GM18498 (cell line): Measurements from ENCODE around the gene TUBB3.
"Not testable (repeated sequence)": the region's sequence is repeated elsewhere in the genome, so short reads cannot be mapped to it uniquely, and the experiment has no call there.

Experiments used
- ATAC-seq: cut with Tn5 transposase; IDR thresholded peaks from one replicate; pipeline ENCODE4 v1.9.1; 2021; ENCODE audit warnings: mild to moderate bottlenecking, moderate library complexity; ENCODE audit not compliant: unreplicated experiment

TUBB3 gene

DNA sequence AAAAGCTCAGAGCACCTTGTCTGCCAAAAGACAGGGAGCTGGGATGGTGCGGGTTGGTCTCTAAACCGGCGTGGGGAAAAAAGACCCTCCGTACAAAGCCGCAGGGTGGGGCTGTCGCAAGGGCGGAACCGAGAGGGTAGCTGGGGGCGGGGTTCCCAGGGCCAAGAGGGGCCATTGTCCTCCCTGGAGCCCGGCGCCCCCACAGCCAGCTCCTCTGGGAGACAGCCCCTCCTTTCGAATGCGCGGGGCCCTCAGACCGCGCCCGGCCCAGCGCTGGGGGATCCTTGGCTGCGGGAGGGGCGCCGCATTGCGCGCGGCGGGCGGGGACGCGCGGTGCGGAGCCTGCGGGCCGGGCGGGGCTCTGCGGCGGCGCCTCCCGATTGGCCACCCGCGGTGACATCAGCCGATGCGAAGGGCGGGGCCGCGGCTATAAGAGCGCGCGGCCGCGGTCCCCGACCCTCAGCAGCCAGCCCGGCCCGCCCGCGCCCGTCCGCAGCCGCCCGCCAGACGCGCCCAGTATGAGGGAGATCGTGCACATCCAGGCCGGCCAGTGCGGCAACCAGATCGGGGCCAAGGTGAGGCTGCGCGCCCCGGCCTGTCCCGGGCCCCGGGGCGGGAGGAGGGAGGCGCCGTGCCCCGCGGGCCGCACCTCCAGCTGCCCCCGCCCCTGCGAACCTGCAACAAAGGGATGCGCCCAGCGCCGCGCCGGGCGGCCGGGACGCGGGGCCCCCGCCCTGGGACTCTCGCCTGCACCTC is at the start of gene TUBB3:
TUBB3 (plus strand) TSS at position 459 of the 756 bp plus-strand sequence; CDS start at position 519, 60 bp downstream.
- ATAC-seq: peak; percentile 32

DNA sequence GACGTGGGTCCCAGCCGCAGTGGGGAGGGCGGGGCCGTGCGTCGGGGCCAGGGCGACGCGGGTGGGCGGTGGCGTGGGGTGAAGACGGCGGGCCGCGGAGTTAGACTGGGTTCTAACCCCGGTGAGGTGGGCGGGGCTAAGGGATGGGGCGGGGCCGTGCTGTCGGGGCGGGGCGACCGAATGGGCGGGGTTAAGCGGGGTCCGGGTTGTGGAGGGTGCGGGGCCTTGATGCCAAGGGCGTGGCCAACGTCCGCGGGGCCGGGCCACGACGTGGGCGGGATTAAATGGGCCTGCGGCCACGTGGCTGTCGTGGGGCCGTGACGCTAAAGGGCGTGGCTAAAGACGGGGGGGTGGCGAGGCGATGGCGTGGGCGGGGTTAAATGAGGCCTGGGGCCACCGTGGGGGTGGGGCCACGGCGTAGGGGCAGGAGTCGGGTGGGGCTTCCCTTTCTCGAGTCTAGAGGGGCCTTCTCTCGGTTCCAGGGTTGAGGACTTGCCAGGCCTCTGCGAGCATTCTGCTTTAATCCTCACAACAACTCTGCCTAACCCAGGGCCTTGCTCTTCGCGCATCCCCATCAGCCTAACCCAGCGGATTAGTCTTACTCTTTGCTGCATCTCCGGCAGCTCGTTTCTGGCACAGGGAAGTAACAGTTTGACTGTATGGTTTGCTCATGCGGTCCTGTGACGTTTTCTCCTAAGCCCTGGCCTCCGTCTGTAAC is 49.0 kb upstream of the TUBB3 start:
- ATAC-seq: peak; percentile 69

DNA sequence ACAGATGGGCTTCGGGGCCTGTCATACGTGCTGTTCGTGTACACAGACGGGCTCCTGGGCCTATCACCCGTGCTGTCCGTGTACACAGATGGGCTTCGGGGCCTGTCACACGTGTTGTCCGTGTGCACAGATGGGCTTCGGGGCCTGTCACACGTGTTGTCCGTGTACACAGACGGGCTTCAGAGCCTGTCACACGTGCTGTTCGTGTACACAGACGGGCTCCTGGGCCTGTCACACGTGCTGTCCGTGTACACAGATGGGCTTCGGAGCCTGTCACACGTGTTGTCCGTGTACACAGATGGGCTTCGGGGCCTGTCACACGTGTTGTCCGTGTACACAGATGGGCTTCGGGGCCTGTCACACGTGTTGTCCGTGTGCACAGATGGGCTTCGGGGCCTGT is 44.0 kb upstream of the TUBB3 start:
- ATAC-seq: not testable (repeated sequence)

DNA sequence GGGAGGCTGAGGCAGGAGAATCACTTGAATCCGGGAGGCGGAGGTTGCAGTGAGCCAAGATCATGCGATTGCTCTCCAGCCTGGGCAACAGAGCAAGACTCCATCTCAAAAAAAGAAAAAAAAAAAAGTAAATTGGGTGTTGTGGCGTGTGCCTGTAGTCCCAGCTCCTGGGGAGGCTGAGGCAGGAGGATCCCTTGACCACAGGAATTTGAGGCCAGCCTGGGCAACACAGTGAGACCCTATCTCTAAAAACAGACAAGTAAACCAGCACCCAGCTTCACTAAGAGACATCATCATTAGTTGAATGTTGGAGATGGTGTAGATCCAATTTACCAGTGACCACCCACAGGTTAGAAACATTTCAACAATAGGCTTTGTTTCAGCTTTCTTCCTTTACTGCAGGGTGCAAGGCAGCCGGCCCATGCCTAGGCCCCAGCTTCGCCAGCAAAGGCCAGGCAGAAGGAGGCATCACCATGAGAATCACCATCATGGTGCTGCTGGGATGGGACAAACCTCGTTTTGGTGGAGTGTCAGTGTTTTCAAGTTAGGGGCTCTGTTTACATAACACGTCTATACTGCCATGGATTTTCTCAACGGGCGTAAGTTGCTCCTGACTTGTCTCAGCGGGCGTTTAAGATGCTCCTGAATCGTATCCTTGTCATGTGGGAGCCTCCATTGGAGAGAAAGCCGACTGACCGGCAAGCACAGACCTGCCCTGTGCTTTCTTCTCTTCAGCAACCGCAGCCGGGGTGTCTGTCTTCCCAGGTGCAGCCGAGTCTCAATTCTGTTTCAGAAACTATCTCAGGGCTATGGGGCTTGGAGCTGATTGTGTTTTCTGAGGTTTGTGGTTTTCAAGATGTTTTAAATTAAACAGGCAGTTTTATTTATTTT is 42.4 kb upstream of the TUBB3 start:
- no peak for ATAC-seq

DNA sequence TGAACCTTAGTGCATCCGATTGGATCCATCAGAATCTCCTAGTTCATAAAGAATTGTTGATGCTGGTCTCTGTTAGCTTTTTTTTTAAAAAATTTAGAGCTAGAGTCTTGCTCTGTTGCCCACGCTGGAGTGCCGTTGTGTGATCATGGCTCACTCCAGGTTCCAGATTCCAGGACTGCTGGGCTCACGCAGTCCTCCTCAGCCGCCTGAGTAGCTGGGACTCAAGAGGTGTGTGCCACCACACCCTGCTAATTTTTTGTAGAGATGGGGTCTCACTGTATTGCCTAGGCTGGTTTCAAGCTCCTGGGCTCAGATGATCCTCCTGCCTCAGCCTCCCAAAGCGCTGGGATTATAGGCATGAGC is 41.8 kb upstream of the TUBB3 start:
- no peak for ATAC-seq

DNA sequence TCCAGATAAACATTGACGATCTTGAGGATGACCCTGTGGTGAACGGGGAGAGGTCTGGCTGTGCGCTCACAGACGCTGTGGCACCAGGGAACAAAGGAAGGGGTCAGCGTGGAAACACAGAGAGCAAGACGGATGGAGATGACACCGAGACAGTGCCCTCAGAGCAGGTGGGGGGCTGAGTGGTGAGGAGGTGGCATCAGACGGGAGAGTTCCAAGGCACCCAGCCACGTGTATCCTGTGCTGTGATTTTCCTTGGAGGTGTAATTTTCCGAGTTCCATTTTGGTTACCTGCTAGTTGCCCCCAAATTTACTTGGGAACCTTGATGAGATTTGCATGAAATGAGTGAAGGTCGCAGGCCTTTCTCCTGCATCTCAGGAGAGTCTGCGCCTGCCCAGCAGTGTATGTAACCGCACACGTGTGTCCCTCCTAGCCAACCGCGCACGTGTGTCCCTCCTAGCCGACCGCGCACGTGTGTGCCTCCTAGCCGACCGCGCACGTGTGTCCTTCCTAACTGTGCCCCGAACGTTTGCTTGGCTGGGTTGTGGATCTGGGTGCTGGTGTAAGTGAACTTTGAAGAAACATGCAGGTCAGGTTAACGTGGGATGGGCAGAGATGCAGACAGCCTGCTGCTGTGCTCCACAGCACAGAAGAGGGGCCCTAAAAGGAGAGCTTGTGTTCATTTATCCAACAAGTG is 39.6 kb upstream of the TUBB3 start:
- ATAC-seq: no peak

DNA sequence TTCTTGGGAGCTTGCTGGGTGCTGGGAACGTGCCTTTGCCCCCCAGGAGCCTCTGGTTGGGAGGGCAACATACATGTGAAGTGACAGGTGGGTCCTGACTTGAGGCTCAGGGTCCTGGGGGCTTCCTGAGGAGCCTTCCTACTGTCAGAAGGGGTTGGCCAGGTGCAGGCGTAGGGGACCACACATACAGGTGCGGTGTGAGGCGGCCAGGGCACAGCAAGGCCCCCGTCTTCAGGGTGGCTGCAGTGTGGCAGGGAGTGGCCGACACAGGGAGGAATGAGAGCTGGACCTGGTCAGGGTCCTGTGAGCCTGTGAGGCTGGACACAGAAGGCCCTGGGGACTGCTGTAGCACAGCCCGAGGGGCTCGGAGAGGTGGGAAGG is 39.1 kb upstream of the TUBB3 start:
- ATAC-seq: no peak

DNA sequence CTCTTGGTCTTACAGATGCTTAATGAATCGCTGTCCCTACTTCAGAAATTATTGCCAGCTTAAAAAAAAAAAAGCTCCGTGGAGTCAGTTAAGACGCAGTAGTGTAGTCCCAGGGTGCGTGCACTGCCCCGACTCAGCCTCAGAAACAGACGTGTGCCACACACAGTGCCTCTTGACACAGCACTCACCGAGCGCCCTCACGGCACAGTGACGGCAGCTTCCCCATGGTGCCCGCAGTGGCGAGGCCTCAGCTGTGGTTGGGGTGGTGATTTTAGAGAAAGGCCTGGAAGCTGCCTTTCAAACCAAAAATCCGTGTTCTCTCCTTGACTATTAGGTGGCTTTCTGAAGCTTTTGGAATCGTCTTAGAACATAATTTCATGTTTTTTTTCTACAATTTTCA is 35.9 kb upstream of the TUBB3 start:
- no peak for ATAC-seq

DNA sequence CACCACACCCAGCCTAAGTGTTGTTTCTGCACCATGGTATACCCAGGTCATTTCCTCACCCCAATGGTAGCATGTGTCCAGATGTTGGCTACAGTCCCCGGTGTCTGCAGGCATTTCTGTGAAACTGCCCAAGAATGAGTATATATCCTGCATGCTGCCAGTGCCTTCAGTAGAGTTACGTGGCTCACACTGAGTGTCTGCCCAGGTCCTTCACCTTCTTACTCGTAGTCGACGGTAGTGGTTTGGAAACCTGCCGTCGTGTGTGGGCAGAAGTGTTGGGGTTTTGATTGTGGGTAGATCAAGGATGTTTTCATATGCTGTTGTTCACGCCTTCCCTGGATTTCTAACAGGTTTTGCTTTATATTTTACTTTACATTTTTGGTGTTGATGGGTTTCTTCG is 32.9 kb upstream of the TUBB3 start:
- ATAC-seq: no peak

DNA sequence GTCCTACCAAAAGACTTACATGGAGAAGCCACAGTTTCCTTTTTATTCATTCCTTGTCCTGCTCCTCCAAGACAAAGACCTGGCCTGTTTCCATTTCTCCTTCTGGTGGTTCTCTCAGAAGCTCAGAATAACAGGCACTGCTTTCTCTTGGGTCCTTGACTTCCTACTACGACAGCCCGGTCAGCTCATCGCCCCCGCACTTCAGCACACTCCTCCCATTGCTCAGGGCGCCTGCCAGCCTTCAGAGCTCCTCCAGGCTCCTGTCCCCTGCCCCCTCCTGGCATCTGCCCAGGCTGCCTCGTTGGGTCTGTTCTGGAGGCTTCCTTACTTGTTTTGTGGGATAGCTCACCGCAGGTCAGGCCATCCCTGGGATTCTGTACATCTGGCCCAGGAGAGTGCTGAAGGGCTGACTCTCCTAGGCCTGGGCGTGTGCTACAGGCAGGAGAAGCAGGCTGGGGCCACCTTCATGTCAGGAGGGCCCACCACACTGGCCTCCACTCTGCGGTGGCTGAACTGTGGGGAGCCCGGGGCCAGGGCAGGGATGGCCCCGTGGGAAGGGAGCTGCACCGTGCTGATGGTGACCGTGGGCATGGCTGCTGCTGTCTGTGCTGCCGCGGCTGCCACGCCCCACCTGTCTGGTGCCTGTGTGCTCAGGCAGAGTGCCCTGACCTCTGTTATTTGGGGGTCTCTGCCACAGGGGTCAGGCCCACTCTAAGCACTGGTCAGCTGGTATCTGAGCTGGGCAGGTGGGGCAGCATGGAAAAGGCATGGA is 32.1 kb upstream of the TUBB3 start:
- no peak for ATAC-seq

DNA sequence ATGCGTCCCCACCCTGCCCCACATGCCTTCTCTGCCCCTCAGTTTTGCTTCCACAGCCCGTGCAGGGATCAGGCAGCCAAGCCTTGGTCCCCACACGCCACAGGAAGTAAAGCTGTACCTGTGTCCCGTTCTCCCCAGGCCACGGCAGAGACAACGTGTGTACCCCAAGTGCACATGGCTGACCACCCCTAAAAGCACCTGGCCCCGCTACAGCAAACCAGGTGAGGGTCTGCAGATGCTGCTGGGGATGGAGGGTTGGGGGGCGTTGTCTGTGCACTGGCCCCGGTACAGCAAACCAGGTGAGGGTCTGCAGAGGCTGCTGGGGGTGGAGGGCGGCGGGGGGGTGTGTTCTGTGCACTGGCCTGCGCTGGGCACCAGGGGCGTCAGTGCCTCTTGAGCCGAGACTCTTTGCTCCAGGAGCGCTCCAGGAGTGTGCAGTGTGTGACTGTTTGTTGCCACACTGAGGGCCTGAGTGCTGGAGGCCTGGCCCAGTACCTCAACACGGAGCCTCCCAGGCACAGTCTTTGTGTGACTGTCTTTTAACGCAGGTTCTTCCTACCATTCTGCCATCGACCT is 31.0 kb upstream of the TUBB3 start:
- ATAC-seq: no peak

DNA sequence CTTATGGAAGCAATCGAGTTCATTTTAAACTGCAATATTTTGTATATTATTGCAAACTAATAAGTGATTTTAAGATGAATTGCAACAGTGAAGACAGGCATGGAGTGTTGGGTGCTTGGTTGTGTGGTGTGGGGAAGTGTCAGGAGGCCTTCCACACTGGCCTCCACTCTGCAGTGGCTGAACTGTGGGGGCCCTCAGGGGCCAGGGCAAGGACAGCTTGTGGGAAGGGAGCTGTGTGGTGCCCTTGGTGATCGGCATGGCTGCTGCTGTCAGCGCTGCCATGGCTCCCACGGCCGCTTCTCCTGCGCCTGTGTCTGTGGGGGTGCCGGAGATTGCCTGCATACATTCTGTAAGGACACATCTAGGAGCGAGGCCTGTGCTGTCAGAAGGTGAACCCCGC is 30.5 kb upstream of the TUBB3 start:
- no peak for ATAC-seq

DNA sequence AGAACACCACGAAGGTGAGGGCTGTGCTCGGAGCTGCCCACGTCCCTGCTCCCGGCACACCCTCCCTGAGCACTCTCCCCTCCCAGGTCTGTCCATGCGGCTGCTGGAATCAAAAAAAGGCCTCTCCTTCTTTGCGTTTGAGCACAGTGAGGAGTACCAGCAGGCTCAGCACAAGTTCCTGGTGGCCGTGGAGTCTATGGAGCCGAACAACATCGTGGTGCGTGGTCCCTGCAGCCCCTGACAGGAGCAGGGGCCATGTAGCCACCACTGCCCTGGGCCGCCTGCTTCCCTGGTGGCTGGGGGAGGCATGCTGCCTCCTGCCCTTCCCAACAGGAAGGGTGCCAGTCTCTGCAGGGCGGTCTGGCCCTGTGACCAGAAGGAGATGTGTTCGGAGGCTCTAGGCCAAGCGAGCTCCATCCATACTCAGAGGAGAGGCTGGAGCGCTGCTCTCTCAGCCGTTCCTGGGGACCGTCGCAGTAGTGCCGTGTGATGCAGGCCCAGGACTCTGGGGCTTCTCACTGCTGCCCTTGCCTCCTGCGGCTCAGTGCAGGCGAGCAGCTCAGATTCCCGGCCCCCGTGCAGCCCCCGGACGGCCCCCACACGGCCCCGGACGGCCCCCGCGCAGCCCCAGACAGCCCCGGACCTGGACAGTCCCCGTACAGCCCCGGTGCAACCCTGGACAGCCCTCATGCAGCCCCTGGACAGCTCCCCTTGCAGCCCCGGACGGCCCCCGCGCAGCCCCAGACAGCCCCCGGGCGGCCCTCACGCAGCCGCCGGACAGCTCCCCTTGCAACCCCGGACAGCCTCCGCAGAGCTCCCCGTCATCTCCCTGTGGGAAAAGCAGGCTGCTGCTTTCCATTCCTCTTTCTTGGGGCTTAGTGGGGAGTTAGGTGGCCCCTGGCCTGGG is 29.2 kb upstream of the TUBB3 start:
- ATAC-seq: no peak

DNA sequence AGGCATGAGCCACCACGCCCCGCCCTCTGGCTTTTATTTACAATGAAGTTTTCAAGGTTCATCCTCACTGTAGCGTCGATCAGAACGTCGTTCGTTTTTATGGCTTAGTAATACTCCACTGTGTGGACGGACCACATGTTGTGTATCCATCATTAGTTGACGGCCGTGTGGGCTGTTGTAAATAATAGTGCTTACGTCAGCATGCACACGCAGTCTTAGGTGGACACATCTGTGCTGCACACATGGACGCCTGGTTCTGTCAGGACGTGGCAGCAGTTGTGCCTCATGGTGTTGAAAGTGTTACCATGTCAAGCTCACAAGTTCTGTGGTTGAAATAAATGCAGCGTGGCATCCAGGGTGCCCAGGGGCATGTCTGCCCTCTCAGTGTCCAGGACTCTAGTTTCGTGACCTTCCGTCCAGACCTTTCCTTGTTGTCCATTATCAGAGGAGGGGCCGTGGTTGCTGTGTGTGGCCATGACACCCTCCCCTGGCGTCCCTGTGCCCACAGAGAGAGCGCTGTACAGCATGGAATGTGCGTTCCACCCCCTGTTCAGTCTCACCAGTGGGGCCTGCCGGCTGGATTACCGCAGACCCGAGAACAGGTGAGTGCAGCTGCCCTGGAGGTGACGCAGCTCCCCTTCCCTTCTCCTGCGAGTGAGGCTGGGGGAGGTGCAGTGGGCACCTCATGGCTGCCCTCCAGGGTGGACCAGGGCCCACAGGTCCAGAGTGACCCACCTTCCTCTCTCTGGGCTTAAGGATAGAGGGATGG is 27.5 kb upstream of the TUBB3 start:
- no peak for ATAC-seq

DNA sequence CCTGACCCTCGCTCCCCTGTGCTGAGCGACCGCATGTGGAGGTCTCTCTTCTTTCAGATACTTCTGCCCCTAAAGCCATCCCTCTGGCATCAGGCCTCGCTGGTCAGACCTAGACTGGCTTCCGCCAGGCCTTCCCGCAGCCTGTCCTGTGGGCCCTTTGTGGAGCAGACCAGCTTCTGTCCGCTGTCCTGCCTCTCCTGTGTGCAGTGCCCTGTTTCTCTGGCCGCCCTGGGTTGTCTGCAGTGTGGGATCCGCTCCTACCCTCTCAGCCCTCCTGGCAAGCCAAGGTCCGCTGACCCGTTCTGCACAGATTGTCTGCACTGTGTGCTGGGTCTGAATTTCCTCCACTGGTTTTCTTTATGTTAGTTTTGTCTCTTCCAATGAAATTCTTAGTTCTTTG is 25.9 kb upstream of the TUBB3 start:
- ATAC-seq: no peak

DNA sequence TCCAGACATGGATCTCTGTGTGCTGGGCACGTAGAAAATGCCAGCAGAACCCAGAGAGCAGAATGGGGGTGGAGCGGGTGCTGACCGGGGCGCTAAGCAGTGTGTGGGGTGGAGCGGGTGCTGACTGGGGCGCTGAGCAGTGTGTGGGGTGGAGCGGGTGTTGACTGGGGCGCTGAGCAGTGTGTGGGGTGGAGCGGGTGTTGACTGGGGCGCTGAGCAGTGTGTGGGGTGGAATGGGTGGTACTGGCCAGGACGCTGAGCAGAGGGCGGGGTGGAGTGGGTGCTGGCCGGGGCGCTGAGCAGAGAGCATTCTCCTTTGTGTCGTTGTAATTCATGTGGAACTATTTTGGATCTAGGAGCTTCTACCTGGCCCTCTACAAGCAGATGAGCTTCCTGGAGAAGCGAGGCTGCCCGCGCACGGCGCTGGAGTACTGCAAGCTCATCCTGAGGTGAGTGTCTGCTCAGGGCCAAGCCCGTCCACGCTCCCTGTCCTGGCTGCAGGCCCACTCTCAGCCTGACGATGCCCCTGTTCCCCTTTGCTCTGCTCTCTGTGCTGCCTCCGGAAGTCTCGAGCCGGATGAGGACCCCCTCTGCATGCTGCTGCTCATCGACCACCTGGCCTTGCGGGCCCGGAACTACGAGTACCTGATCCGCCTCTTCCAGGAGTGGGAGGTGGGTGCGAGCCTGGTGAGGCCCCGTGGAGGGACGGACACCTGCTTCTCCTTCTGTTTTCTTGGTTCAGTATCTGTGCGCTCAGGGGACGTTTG is 24.8 kb upstream of the TUBB3 start:
- ATAC-seq: no peak

DNA sequence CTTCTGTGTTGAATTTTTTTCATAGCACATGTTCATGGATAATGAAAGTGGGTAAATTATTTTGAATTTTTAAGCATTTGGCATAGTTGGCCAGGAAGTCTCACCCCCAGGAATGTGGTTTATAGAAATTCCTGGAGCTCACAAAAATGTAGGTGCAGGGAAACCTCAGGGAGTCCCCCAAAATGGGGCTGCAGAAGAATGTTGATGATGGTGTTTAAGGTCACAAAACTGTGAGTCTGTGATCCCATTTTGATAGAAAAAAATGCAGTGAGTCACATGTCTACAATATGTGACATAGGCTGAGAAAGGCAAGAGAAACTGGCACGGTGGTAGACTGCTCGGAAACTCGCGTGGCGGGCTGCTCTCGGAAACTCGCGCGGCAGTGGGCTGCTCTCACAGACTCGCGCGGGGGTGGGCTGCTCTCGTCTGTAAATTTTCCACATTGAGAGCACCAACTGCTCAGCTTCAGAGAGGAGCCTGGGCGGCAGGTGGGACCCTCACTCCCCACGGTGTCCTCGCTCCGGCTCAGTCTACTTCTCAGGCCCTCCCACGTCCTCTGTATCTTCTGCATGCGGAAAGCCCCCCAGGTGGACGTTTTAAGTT is 23.2 kb upstream of the TUBB3 start:
- ATAC-seq: no peak
